HFFc6 (cell line): ENCODE measurements around the gene ATP2B2. TPM values are rescaled to one million over a fixed set of nuclear protein-coding genes. Genes with fewer than 3 reads are reported as not detected.

Experiments used
- DNase-seq: peaks from one replicate; pipeline ENCODE4 v3.0.0-alpha.2; 2018
- H3K27ac Mint-ChIP-seq: 2 replicates; pipeline ENCODE4 v1.8.0; 2020; ENCODE audit warnings: mild to moderate bottlenecking, mixed read lengths
- H3K27me3 Mint-ChIP-seq: 2 replicates; pipeline ENCODE4 v1.8.0; 2021; ENCODE audit warnings: mild to moderate bottlenecking, moderate library complexity, mixed read lengths; ENCODE audit not compliant: insufficient read depth
- H3K36me3 Mint-ChIP-seq: 2 replicates; pipeline ENCODE4 v1.8.0; 2021; ENCODE audit warnings: low read depth, mixed read lengths
- H3K4me1 Mint-ChIP-seq: 2 replicates; pipeline ENCODE4 v1.8.0; 2020; ENCODE audit warnings: low read depth, mixed read lengths
- H3K4me3 Mint-ChIP-seq: 2 replicates; pipeline ENCODE4 v1.8.0; 2020; ENCODE audit warnings: mild to moderate bottlenecking, moderate library complexity, mixed read lengths
- H3K9me3 Mint-ChIP-seq: 2 replicates; pipeline ENCODE4 v1.8.0; 2020; ENCODE audit warnings: mild to moderate bottlenecking, mixed read lengths
- CTCF ChIP-seq: fragments of 200-600 bp; sonication (generic); IDR thresholded peaks from 2 replicates; pipeline ENCODE4 v1.5.0; 2021; ENCODE audit warnings: antibody characterized with exemption, mild to moderate bottlenecking
- total RNA-seq, 6 experiments: library from RNA; stranded (reverse); fragmentation: NEBNext Ultra II Directional; extraction: Animal tissue kit (Norgen Biotek cat#: 25700); gene quantifications; 2 replicates in 1 of 6; 3 replicates in 5 of 6; pipeline ENCODE4 v1.2.3, GENCODE V29; 2021

Gene ATP2B2
- total RNA-seq, 6 experiments from 2014 or later = not detected

GRCh38 chr3:10366651-10367101 is 138.7 kb downstream of the ATP2B2 start:
- Mint-ChIP-seq H3K27ac (peak overlapping the region; percentile 87), H3K36me3 (peaks cover 13% of the 10 kb centered on the region), H3K27me3 (no peaks in the 10 kb centered on the region; the same call in 1 of the 2 replicates), H3K9me3 (peaks cover 11% of the 10 kb centered on the region), H3K4me3 (peak overlapping the region; percentile 53; the same call in 1 of the 2 replicates), H3K4me1 (peaks cover 53% of the 10 kb centered on the region)
- TF ChIP-seq CTCF = no peak
- DNase-seq = peak; percentile 98

- H3K9me3 Mint-ChIP-seq = peaks cover 5% of the 10 kb centered on the region
- no peak for TF ChIP-seq CTCF
- DNase-seq = no peak
- peaks cover 49% of the 10 kb centered on the region for H3K4me1 Mint-ChIP-seq
- peak overlapping the region; percentile 87 for H3K27ac Mint-ChIP-seq
- no peak overlapping the region for H3K4me3 Mint-ChIP-seq
- H3K27me3 Mint-ChIP-seq = peaks cover 3% of the 10 kb centered on the region
- H3K36me3 Mint-ChIP-seq = peaks cover 8% of the 10 kb centered on the region
Observed at GRCh38 chr3:10365791-10366190, 139.6 kb downstream of the ATP2B2 start.

- Mint-ChIP-seq H3K36me3 (peaks cover 4% of the 10 kb centered on the region; the same call in 1 of the 2 replicates), H3K4me3 (no peak overlapping the region), H3K27me3 (peaks cover 4% of the 10 kb centered on the region), H3K4me1 (peaks cover 44% of the 10 kb centered on the region), H3K27ac (peak overlapping the region; percentile 87; the same call in 1 of the 2 replicates), H3K9me3 (no peaks in the 10 kb centered on the region)
- TF ChIP-seq CTCF = no peak
- no peak for DNase-seq
Observed at GRCh38 chr3:10365316-10365715, 140.1 kb downstream of the ATP2B2 start.

- Mint-ChIP-seq H3K36me3 (peaks cover 4% of the 10 kb centered on the region; the same call in 1 of the 2 replicates), H3K4me1 (peaks cover 39% of the 10 kb centered on the region), H3K9me3 (no peaks in the 10 kb centered on the region), H3K4me3 (no peak overlapping the region), H3K27ac (no peak overlapping the region), H3K27me3 (peaks cover 4% of the 10 kb centered on the region)
- no peak for TF ChIP-seq CTCF
- DNase-seq = no peak
Observed at GRCh38 chr3:10364806-10365205, 140.6 kb downstream of the ATP2B2 start.

DNA sequence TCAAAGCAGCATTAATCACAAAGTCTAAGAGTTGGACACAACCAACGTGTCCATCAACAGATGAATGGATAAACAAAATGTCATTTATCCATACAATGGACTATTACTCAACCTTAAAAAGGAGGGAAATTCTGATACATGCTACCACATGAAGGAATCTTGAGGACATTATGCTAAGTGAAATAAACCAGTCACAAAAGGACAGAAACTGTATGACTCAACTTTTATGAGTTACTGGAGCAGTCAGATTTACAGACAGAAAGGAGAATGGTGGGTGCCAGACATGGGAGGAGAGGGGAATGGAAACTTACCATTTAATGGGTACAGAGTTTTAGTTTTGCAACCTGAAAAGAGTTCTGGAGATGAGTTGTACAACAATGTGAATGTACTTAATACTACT is 141.5 kb downstream of the ATP2B2 start:
- peak; percentile 26 for DNase-seq
- peaks cover 4% of the 10 kb centered on the region; the same call in 1 of the 2 replicates for H3K36me3 Mint-ChIP-seq
- TF ChIP-seq CTCF = no peak

More for the DNA sequence above, 141.5 kb downstream of the ATP2B2 start:
- Mint-ChIP-seq H3K4me1 (peaks cover 40% of the 10 kb centered on the region), H3K27me3 (peaks cover 4% of the 10 kb centered on the region), H3K27ac (no peak overlapping the region), H3K4me3 (no peak overlapping the region), H3K9me3 (no peaks in the 10 kb centered on the region)
